ENCODE data around the gene PKHD1. TPM values are rescaled to one million over a fixed set of nuclear protein-coding genes. Genes with fewer than 3 reads are reported as not detected.

Gene PKHD1
- total and polyA plus RNA-seq, 2 of the 13 experiments (the other 11 are each of a cell fraction or from before 2014, with no cell fraction given) = 0.01 to 0.13 TPM

GRCh38 chr6:51928320-51928719 is 159.1 kb downstream of the PKHD1 start (continued):
- TF ChIP-seq SIX4 (CRISPR knock-in tag; IDR thresholded peaks at IDR 0.05) = no peak
- TF ChIP-seq, protein P1, sequence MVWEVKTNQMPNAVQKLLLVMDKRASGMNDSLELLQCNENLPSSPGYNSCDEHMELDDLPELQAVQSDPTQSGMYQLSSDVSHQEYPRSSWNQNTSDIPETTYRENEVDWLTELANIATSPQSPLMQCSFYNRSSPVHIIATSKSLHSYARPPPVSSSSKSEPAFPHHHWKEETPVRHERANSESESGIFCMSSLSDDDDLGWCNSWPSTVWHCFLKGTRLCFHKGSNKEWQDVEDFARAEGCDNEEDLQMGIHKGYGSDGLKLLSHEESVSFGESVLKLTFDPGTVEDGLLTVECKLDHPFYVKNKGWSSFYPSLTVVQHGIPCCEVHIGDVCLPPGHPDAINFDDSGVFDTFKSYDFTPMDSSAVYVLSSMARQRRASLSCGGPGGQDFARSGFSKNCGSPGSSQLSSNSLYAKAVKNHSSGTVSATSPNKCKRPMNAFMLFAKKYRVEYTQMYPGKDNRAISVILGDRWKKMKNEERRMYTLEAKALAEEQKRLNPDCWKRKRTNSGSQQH (CRISPR knock-in tag; IDR thresholded peaks at IDR 0.05; ENCODE audit: low read depth) = no peak
- no peak for TF ChIP-seq WIZ (CRISPR knock-in tag; IDR thresholded peaks at IDR 0.05)
- TF ChIP-seq ZNF362 (CRISPR knock-in tag; IDR thresholded peaks at IDR 0.05; ENCODE audit: borderline replicate concordance) = no peak
- no peak for TF ChIP-seq MEIS2 (CRISPR knock-in tag; IDR thresholded peaks at IDR 0.05)
- TF ChIP-seq HDAC1 (CRISPR knock-in tag; IDR thresholded peaks at IDR 0.05) = no peak

- Histone ChIP-seq H2AFZ (ENCODE audit: low read length) (no peak overlapping the region), H3K27me3 (ENCODE audit: control insufficient read depth in 1 of 2, insufficient read depth in 2 of 2, low read length in 2 of 2) (no peaks in the 10 kb centered on the region), H3K36me3 (replicated peaks in 1 of 2; ENCODE audit: control insufficient read depth in 1 of 2, insufficient read depth in 2 of 2, low read length in 2 of 2) (no peaks in the 10 kb centered on the region), H3K79me2 (ENCODE audit: insufficient read depth, low read length) (no peaks in the 10 kb centered on the region), H3K9me3 (ENCODE audit: low read length) (peaks cover 6% of the 10 kb centered on the region), H3K4me1 (ENCODE audit: insufficient read depth, low read length) (no peaks in the 10 kb centered on the region), H3K4me2 (ENCODE audit: low read depth, low read length) (no peak overlapping the region), H3K27ac (ENCODE audit: extremely low read length, insufficient read depth, low read length) (no peak overlapping the region), H3K9ac (ENCODE audit: insufficient read depth, low read depth, low read length) (no peak overlapping the region), H4K20me1 (ENCODE audit: insufficient read depth, low read length) (no peaks in the 10 kb centered on the region), H3K4me3 (replicated peaks in 1 of 3; ENCODE audit: insufficient read depth in 1 of 3, low read depth in 2 of 3, low read length in 3 of 3) (no peak overlapping the region)
- no TSS peak for BruUV-seq (replicated peaks)
- in situ Hi-C loops (cut with HindIII; ENCODE audit: extremely low pct_ligation_motif_present, low pct_unique_long_range_greater_than_20kb) (no loop called here), intact Hi-C loops (cut with micrococcal nuclease; ENCODE audit: unreplicated experiment) (no loop called here)
- TF ChIP-seq ZNF264 (CRISPR knock-in tag; IDR thresholded peaks at IDR 0.05) (no peak), SALL1 (CRISPR knock-in tag; IDR thresholded peaks at IDR 0.05) (no peak), MAZ (IDR thresholded peaks at IDR 0.05; ENCODE audit: borderline replicate concordance, low read depth, low read length) (no peak), MAZ (CRISPR knock-in tag; IDR thresholded peaks at IDR 0.05; ENCODE audit: low read depth) (no peak), SP1 (IDR thresholded peaks at IDR 0.05) (no peak), SP1 (CRISPR knock-in tag; IDR thresholded peaks at IDR 0.05) (no peak)
- DNase-seq (ENCODE audit: low spot score) = no peak
- ChIA-PET CTCF (ENCODE audit: low intra/inter-chr PET ratio, low total read pairs) (no interaction called here), POLR2A (no interaction called here)
- no peak for FAIRE-seq
- WGBS (ENCODE audit: low lambda C conversion rate) = 0% methylated on average over 1 of the region's 1 CpG
- no peak for ATAC-seq
Observed at GRCh38 chr6:51927450-51927849, 160.0 kb downstream of the PKHD1 start.

Data from HepG2 (cell line).